ENCODE results near the gene ZBTB5. TPM values are rescaled to one million over a fixed set of nuclear protein-coding genes. Genes with fewer than 3 reads are reported as not detected.

The ZBTB5 gene
- total RNA-seq, 1 experiment from 2014 or later, result 9.1 TPM

GRCh38 chr9:37503736-37504135, 38.5 kb upstream of the ZBTB5 start:
- Histone ChIP-seq H3K9me3 (ENCODE audit: control insufficient read depth, low read depth, low read length) (no peaks in the 10 kb centered on the region), H2BK15ac (ENCODE audit: low read depth, low read length) (no peak overlapping the region), H4K20me1 (ENCODE audit: control insufficient read depth, insufficient read depth, insufficient read length) (no peaks in the 10 kb centered on the region), H2BK12ac (ENCODE audit: insufficient read length, low read depth, low read length) (no peak overlapping the region), H4K8ac (replicated peaks; ENCODE audit: insufficient read length, low read depth, low read length) (no peak overlapping the region), H3K9ac (ENCODE audit: extremely low read depth, insufficient read length, low read length) (no peak overlapping the region), H3T11ph (ENCODE audit: low read length) (no peak overlapping the region), H3K18ac (ENCODE audit: insufficient read length, low read depth, low read length) (no peak overlapping the region), H2BK5ac (ENCODE audit: insufficient read length, low read length) (no peak overlapping the region), H4K91ac (ENCODE audit: insufficient read length, low read depth, low read length) (no peak overlapping the region), H2AFZ (ENCODE audit: low read length) (no peak overlapping the region), H2AK5ac (ENCODE audit: insufficient read length, low read length) (no peak overlapping the region), H3K4me1 (ENCODE audit: insufficient read depth, low read length) (no peaks in the 10 kb centered on the region), H2BK120ac (ENCODE audit: low read depth, low read length, poor library complexity, severe bottlenecking) (no peak overlapping the region), H3K79me1 (ENCODE audit: insufficient read depth, low read depth, low read length, poor library complexity, severe bottlenecking) (no peaks in the 10 kb centered on the region), H3K23ac (ENCODE audit: insufficient read length, low read depth, low read length) (no peak overlapping the region), H3K14ac (ENCODE audit: insufficient read depth, low read length) (no peak overlapping the region), H3K79me2 (ENCODE audit: insufficient read depth, low read length) (no peaks in the 10 kb centered on the region), H3K56ac (ENCODE audit: insufficient read length, low read depth, low read length) (no peak overlapping the region), H3K27me3 (ENCODE audit: insufficient read depth, low read length) (no peaks in the 10 kb centered on the region), H3K4me2 (ENCODE audit: insufficient read depth, insufficient read length, low read length) (no peak overlapping the region), H3K23me2 (ENCODE audit: insufficient read length, low read depth, low read length, poor library complexity, severe bottlenecking) (no peaks in the 10 kb centered on the region), H2BK20ac (ENCODE audit: low read depth, low read length, poor library complexity, severe bottlenecking) (no peak overlapping the region), H3K4ac (ENCODE audit: low read depth, low read length) (no peak overlapping the region), H3K27ac (ENCODE audit: insufficient read length, low read depth, low read length) (no peak overlapping the region), H4K5ac (ENCODE audit: insufficient read length, low read depth, low read length) (no peak overlapping the region)
- no peak overlapping the region for H3K4me3 Mint-ChIP-seq
- H3K9me3 Mint-ChIP-seq, result no peaks in the 10 kb centered on the region
- TF ChIP-seq CTCF (conservative IDR thresholded peaks at IDR 0.05), result no peak
- peaks cover 46 to 74% (median 50%) of the 10 kb centered on the region in 3 experiments; a peak in 6 of 7 replicates for H3K36me3 Mint-ChIP-seq (ENCODE audit: insufficient read depth in 1 of 3, low read depth in 3 of 3)
- peak overlapping the region in 2 of 3 experiments; percentile 40 to 63; a peak in 3 of 7 replicates for H3K27ac Mint-ChIP-seq
- WGBS (ENCODE audit: extremely low coverage, insufficient read length, low lambda C conversion rate), result no CpG with 5 or more reads among the region's 3 CpGs
- no peak for DNase-seq
- H3K27me3 Mint-ChIP-seq (ENCODE audit: low read depth), result no peaks in the 10 kb centered on the region
- H3K4me1 Mint-ChIP-seq, result no peaks in the 10 kb centered on the region

Measured in H9 (cell line).